Measurements from ENCODE around the gene GLYATL1. TPM values are rescaled to one million over a fixed set of nuclear protein-coding genes. Genes with fewer than 3 reads are reported as not detected.

Gene GLYATL1
- total and polyA plus RNA-seq, 11 donors, result 1.6 TPM; not detected in 10

DNA sequence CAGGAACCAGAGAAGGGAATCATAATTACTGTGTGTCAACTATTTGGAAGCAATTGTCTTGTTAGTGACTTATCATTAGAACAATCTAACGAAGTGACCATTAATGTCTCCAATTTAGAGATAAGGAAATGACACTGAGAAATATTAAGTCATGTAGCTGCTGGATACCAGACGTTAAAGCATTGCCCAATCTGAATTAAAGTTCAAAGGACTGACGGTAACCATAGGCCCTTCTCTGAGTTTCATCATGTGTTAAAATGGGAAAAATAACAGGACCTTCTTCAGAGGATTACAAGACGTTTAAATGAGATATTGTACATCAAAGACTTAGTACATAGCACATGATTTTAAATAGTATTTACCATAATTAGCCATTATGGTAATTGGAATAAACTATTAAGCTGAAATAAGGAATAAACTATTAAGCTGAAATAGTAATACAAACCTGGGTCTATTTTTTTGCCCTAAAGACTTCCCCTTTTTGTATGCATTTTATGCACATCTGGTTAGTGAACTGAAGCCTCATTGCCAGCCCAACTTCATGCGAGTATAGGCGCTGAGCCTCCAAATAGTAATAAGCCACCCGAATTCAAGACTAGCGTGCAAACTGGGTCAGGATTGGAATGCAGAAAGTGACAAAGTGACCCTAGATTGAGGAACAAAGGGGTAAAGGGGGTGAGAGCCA lies 41.0 kb downstream of the GLYATL1 start:
- H3K27me3 ChIP-seq, result no peaks in the 10 kb centered on the region
- intact Hi-C loops (cut with DNase I), result no loop called here
- peaks cover 0 to 4% (median 0%) of the 10 kb centered on the region in 12 donors for H3K9me3 ChIP-seq
- no peaks in the 10 kb centered on the region for H3K36me3 ChIP-seq
- no peak for TF ChIP-seq POLR2A (IDR thresholded peaks at IDR 0.05)
- TF ChIP-seq, protein P1, sequence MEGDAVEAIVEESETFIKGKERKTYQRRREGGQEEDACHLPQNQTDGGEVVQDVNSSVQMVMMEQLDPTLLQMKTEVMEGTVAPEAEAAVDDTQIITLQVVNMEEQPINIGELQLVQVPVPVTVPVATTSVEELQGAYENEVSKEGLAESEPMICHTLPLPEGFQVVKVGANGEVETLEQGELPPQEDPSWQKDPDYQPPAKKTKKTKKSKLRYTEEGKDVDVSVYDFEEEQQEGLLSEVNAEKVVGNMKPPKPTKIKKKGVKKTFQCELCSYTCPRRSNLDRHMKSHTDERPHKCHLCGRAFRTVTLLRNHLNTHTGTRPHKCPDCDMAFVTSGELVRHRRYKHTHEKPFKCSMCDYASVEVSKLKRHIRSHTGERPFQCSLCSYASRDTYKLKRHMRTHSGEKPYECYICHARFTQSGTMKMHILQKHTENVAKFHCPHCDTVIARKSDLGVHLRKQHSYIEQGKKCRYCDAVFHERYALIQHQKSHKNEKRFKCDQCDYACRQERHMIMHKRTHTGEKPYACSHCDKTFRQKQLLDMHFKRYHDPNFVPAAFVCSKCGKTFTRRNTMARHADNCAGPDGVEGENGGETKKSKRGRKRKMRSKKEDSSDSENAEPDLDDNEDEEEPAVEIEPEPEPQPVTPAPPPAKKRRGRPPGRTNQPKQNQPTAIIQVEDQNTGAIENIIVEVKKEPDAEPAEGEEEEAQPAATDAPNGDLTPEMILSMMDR (IDR thresholded peaks at IDR 0.05), result no peak
- 61 to 73% (median 69%) methylated on average over 8 of the region's 8 CpGs for WGBS, 4 donors
- H3K4me1 ChIP-seq, result no peaks in the 10 kb centered on the region
- ATAC-seq, result no peak
- no peak overlapping the region for H3K4me3 ChIP-seq
- no peak for DNase-seq
- H3K27ac ChIP-seq, result no peak overlapping the region

DNA sequence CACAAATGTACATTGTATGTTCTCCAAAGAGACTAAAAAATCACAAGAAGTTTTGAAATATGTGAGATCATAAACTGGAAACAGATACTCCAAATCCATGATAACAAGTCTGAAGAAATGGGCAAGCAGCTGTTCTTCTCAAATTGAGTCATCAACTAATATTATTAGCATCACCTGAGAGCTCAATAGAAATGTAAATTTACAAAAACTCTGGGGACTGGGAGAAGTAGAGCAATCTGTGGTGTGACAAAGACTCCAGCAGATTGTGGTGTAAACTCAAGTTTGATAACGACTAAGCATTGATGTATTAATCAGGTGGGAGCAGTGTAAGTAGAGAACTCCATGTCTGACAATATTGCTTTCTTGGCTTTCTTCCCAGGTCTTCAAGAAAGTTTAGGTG lies 53.2 kb downstream of the GLYATL1 start:
- WGBS, 4 donors, result 65 to 72% (median 68%) methylated on average over 1 of the region's 1 CpG
- TF ChIP-seq, protein P1 (IDR thresholded peaks at IDR 0.05), result no peak
- no peak for TF ChIP-seq POLR2A (IDR thresholded peaks at IDR 0.05)

DNA sequence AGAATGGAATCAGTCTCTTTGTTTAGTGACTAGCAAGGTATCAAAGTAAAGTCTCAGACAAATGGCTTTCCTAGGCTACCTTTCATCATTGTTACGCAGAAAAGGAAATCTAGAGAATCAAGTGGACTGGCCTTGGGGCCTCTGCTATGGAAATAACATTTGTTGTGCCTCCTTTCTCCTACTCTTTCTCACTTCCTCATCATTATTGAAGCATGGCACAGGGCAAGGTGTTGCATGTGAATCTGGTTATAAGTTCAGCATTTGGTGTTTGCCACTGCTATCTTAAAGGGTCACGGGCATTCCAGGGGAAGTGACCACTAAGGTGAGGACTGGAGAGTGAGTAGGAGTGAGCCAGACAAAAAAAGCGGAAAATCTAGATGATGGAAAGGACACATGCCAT lies 54.9 kb downstream of the GLYATL1 start:
- no peak for ATAC-seq
- 81 to 93% (median 85%) methylated on average over 3 of the region's 3 CpGs for WGBS, 4 donors
- intact Hi-C loops (cut with DNase I), result no loop called here
- Histone ChIP-seq H3K4me3 (no peak overlapping the region), H3K4me1 (no peaks in the 10 kb centered on the region), H3K36me3 (no peaks in the 10 kb centered on the region), H3K27me3 (peaks cover 0 to 6% (median 0%) of the 10 kb centered on the region in 9 donors), H3K27ac (no peak overlapping the region), H3K9me3 (no peaks in the 10 kb centered on the region)
- no peak for TF ChIP-seq POLR2A (IDR thresholded peaks at IDR 0.05)
- TF ChIP-seq, protein P1 (IDR thresholded peaks at IDR 0.05), result no peak
- DNase-seq, result no peak

More for the DNA sequence above, 53.2 kb downstream of the GLYATL1 start:
- Histone ChIP-seq H3K9me3 (no peaks in the 10 kb centered on the region), H3K27me3 (peaks cover 0 to 9% (median 0%) of the 10 kb centered on the region in 9 donors), H3K36me3 (no peaks in the 10 kb centered on the region), H3K27ac (no peak overlapping the region), H3K4me3 (no peak overlapping the region), H3K4me1 (no peaks in the 10 kb centered on the region)
- intact Hi-C loops (cut with DNase I), result no loop called here
- DNase-seq, result no peak
- no peak for ATAC-seq

DNA sequence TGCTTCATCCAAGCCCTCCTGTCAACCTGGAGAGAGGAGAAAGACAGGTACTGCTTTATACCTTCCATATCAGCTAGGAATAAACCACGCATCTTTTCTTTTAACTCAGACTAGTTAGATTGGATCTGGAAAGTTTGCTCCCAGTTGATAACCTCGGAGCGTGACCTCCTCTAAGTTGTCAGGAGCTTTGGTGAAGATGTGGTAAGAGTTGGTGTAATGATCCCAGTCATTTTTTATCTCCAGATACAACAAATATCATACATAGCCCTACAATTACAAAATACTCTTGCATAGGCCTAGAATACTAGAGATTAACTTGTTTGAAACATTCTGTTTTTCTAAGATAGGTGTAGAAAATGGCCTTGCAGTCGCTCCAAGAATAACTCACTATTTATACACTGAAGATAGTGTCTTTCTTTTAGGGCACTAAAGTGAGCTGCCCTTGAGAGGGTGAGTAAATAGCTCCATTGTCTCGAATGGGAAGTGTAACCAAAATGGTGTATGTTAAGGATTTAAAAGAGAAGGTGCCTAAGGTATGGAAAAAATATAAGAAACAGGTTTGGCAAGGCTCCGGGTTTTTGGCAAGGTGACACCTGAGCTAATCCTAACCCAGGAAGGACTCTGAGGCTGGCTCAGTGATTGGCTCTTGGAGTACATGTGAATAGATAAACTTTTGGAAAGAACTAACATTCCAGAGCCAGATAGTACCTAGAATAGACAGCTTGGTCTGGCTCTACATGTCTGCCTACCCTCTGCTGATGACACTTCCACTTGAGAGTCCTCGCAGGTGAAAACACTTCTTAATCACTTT lies 59.4 kb downstream of the GLYATL1 start:
- Histone ChIP-seq H3K4me1 (no peaks in the 10 kb centered on the region), H3K4me3 (no peak overlapping the region), H3K27me3 (no peaks in the 10 kb centered on the region), H3K36me3 (no peaks in the 10 kb centered on the region), H3K9me3 (no peaks in the 10 kb centered on the region), H3K27ac (no peak overlapping the region)
- DNase-seq (no peak), ATAC-seq (no peak)
- 67 to 74% (median 72%) methylated on average over 7 of the region's 7 CpGs for WGBS, 4 donors
- intact Hi-C loops (cut with DNase I), result no loop called here
- no peak for TF ChIP-seq POLR2A (IDR thresholded peaks at IDR 0.05)
- TF ChIP-seq, protein P1 (IDR thresholded peaks at IDR 0.05), result no peak

Measured in heart left ventricle (tissue), 16 donors.